Lower lobe of right lung (tissue), 2 donors: ENCODE data around the gene NOD1. TPM values are rescaled to one million over a fixed set of nuclear protein-coding genes. Genes with fewer than 3 reads are reported as not detected.

Source experiments
- ATAC-seq, 2 donors: fragments of 200-7000 bp; cut with Tn5 transposase; one replicate each; pipeline ENCODE4 v1.9.1; 2020 to 2022; ENCODE audit warnings: mild to moderate bottlenecking in 2 of 2, moderate library complexity in 2 of 2
- DNase-seq: peaks from one replicate; pipeline ENCODE4 v3.0.0-alpha.2; 2020
- H3K27ac ChIP-seq: fragments of 200-600 bp; one replicate; pipeline ENCODE4 v1.8.0; 2022
- H3K27me3 ChIP-seq: fragments of 200-600 bp; one replicate; pipeline ENCODE4 v1.8.0; 2022; ENCODE audit warnings: low read depth
- H3K36me3 ChIP-seq: fragments of 200-600 bp; one replicate; pipeline ENCODE4 v1.8.0; 2022; ENCODE audit warnings: mild to moderate bottlenecking
- H3K4me1 ChIP-seq: fragments of 200-600 bp; one replicate; pipeline ENCODE4 v1.8.0; 2022
- H3K4me3 ChIP-seq: fragments of 200-600 bp; one replicate; pipeline ENCODE4 v1.8.0; 2022; ENCODE audit warnings: mild to moderate bottlenecking
- H3K9me3 ChIP-seq: fragments of 200-600 bp; one replicate; pipeline ENCODE4 v1.8.0; 2022
- CTCF ChIP-seq: fragments of 200-600 bp; IDR thresholded peaks from one replicate; pipeline ENCODE4 v1.8.0; 2022; ENCODE audit warnings: antibody characterized with exemption, mild to moderate bottlenecking
- intact Hi-C: fragments of 100-400 bp; cut with DNase I; formaldehyde crosslinking; loops from one replicate; pipeline ENCODE4 v1.11.0; 2022
- total RNA-seq: library from RNA; stranded (reverse); fragmentation: NEBNext Ultra II Directional; extraction: Animal tissue kit (Norgen Biotek cat#: 25700); gene quantifications from one replicate; pipeline ENCODE4 v1.2.1, GENCODE V29; 2021
- donor health status: DM: no; HTN: yes; CAD: no; lungs with severe emphysema.

The NOD1 gene
- total RNA-seq, 1 donor from 2014 or later = 42.9 TPM

DNA sequence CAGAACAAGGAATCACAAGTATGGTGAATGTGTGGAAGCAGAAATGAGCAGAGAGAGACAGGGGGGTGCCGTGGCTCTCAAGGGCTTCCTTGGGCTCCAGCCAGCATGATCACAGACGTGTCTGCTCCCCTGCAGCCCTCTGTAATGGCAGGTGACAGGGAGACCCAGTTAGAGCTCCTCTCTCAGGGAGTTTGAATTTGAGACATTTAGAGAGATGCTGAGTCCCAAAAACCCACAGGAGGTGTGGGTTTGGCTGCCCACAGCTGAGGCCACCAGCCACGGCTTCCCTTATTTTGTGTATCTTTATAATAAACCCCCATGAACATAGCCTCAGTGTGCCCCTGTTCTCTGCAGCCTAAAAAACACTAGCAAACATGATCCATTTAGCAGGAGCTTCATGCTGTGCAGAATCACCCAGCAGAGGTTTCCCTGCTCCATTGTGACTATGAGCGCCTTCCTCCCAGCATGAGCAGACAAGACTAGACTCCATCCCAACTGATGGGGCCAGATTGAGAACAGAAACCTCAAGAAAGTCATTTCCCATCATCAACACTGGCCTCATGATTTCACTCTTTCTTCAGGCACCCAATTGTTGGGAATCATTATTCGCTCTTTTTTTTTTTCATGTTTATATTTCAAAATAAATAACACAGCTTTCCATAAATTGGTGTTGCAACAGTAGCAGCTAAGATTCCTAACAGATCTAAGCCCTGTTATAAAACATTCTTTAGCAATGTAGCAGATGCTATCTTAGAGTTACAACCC is 13.4 kb downstream of the NOD1 start:
- intact Hi-C loops = no loop called here
- Histone ChIP-seq H3K4me1 (peaks cover 89% of the 10 kb centered on the region), H3K36me3 (peaks cover 5% of the 10 kb centered on the region), H3K27me3 (no peaks in the 10 kb centered on the region), H3K27ac (peak overlapping the region; percentile 61), H3K4me3 (no peak overlapping the region), H3K9me3 (no peaks in the 10 kb centered on the region)
- TF ChIP-seq CTCF = no peak
- DNase-seq (no peak), ATAC-seq (no peak)

- intact Hi-C loops = no loop called here
- peaks cover 89% of the 10 kb centered on the region for H3K4me1 ChIP-seq
- no peak overlapping the region for H3K27ac ChIP-seq
These were observed 14.3 kb downstream of the NOD1 start for GRCh38 chr7:30464231-30464671.

GRCh38 chr7:30463405-30464145 is 15.0 kb downstream of the NOD1 start:
- no peaks in the 10 kb centered on the region for H3K27me3 ChIP-seq
- no peak for TF ChIP-seq CTCF
- ATAC-seq = no peak
- H3K4me1 ChIP-seq = peaks cover 84% of the 10 kb centered on the region
- no peaks in the 10 kb centered on the region for H3K9me3 ChIP-seq
- DNase-seq = no peak
- peaks cover 12% of the 10 kb centered on the region for H3K36me3 ChIP-seq
- H3K4me3 ChIP-seq = no peak overlapping the region
- no peak overlapping the region for H3K27ac ChIP-seq
- intact Hi-C loops = no loop called here

More at GRCh38 chr7:30464231-30464671, 14.3 kb downstream of the NOD1 start:
- TF ChIP-seq CTCF = no peak
- DNase-seq (no peak), ATAC-seq (peak in 1 of 2 donors; percentile 4)
- H3K4me3 ChIP-seq = no peak overlapping the region
- no peaks in the 10 kb centered on the region for H3K27me3 ChIP-seq
- peaks cover 12% of the 10 kb centered on the region for H3K36me3 ChIP-seq
- no peaks in the 10 kb centered on the region for H3K9me3 ChIP-seq

DNA sequence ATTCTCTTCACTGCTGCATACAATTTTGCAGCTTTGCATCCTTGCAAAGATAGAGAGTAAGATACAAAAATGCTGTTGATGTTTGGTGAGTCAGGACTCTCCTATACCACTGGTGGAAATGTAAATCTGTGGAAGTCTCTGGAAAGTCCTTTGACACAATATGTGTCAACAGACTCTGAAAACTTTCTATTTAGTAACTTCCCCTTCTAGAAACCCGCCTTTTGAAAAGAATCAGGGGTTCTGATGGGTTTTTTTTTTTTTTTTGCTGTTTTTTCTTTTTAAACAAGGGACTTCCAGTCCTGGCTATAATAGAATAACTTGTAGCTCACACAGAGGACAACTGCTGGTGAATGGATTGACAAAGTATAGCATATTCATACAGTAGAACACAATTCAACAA is 16.4 kb downstream of the NOD1 start:
- Histone ChIP-seq H3K4me3 (no peak overlapping the region), H3K36me3 (peaks cover 25% of the 10 kb centered on the region), H3K4me1 (peaks cover 70% of the 10 kb centered on the region), H3K27me3 (no peaks in the 10 kb centered on the region), H3K27ac (no peak overlapping the region), H3K9me3 (no peaks in the 10 kb centered on the region)
- ATAC-seq = no peak
- DNase-seq = no peak
- TF ChIP-seq CTCF = no peak
- intact Hi-C loops = no loop called here

GRCh38 chr7:30460246-30460633 is 18.3 kb downstream of the NOD1 start:
- Histone ChIP-seq H3K27me3 (no peaks in the 10 kb centered on the region), H3K9me3 (no peaks in the 10 kb centered on the region), H3K4me1 (peaks cover 50% of the 10 kb centered on the region), H3K4me3 (no peak overlapping the region), H3K36me3 (peaks cover 45% of the 10 kb centered on the region), H3K27ac (no peak overlapping the region)
- DNase-seq (no peak), ATAC-seq (peak in 1 of 2 donors; percentile 6)
- intact Hi-C loops = no loop called here
- no peak for TF ChIP-seq CTCF
